HCEC 1CT (cell line): ENCODE measurements around the gene TSBP1.
"Not testable (repeated sequence)": the region's sequence is repeated elsewhere in the genome, so short reads cannot be mapped to it uniquely, and the experiment has no call there.

ENCODE experiments used
- DNase-seq: peaks from one replicate; pipeline ENCODE4 v3.0.0-alpha.2; 2017

Gene TSBP1

GRCh38 chr6:32271429-32271828, 100.3 kb downstream of the TSBP1 start:
- no peak for DNase-seq

GRCh38 chr6:32268459-32268858, 103.2 kb downstream of the TSBP1 start:
- not testable (repeated sequence) for DNase-seq

- no peak for DNase-seq
Observed at GRCh38 chr6:32267035-32267434, 104.7 kb downstream of the TSBP1 start.

- DNase-seq: not testable (repeated sequence)
Observed at GRCh38 chr6:32257262-32257661, 114.4 kb downstream of the TSBP1 start.

- peak; percentile 94 for DNase-seq
Observed at GRCh38 chr6:32255199-32256153, 116.2 kb downstream of the TSBP1 start.

- no peak for DNase-seq
Observed at GRCh38 chr6:32254761-32255198, 116.9 kb downstream of the TSBP1 start.

- no peak for DNase-seq
Observed at GRCh38 chr6:32252331-32253009, 119.2 kb downstream of the TSBP1 start.

GRCh38 chr6:32249262-32249661, 122.4 kb downstream of the TSBP1 start:
- DNase-seq: no peak

- DNase-seq: no peak
Observed at GRCh38 chr6:32247401-32247800, 124.3 kb downstream of the TSBP1 start.

GRCh38 chr6:32244946-32245398, 126.7 kb downstream of the TSBP1 start:
- peak; percentile 56 for DNase-seq

GRCh38 chr6:32244270-32244669, 127.4 kb downstream of the TSBP1 start:
- peak; percentile 14 for DNase-seq
